HG02610 (cell line): Measurements from ENCODE around the gene TCF12.

Experiments used
- ATAC-seq: cut with Tn5 transposase; IDR thresholded peaks from one replicate; pipeline ENCODE4 v1.9.1; 2021; ENCODE audit warnings: mild to moderate bottlenecking, moderate library complexity; ENCODE audit not compliant: unreplicated experiment

TCF12 gene

DNA sequence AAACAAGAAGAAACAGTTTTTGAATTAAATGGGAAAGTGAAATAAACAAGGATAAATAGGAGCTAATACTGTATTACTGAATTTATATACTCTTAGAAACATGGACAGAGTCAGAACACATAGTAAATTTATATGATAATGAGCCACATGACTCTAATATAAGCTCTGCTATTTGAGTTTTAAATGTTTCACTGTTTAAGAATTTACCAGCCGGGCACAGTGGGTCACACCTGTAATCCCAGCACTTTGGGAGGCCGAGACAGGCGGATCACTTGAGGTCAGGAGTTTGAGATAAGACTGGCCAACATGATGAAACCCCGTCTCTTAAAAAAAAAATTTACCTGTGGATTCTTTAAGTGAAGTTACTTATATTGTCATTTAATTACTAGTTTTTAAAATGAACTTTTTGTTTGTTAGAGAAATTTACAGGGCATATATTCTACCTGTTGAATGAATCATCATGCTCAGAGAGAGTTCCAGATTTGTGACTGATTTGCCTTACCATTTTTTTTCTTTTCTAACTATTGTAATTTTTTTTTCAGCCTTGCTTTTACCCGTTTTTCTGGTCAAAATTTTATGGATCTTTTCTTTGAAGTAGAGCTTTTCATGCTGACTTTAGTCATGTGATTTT is 125.7 kb downstream of the TCF12 start:
- no peak for ATAC-seq

DNA sequence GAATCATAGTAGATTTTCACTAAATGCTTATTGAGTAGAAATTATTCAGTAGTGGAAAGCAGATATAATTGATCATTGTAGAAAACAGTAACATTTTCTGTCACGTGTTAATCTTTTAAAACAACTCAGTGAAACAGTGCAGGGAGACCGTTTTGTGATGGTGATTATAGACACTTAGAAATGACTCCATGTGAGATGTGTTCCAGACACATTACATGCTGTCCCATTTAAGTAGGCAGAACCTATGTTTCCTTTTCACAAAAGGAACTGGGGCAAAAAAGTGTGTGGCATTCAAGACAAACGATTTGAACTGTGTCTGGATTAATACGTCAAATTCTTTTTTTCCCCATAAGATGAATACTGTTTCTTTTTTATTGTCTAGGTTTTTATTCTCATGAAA is 126.5 kb downstream of the TCF12 start:
- no peak for ATAC-seq

DNA sequence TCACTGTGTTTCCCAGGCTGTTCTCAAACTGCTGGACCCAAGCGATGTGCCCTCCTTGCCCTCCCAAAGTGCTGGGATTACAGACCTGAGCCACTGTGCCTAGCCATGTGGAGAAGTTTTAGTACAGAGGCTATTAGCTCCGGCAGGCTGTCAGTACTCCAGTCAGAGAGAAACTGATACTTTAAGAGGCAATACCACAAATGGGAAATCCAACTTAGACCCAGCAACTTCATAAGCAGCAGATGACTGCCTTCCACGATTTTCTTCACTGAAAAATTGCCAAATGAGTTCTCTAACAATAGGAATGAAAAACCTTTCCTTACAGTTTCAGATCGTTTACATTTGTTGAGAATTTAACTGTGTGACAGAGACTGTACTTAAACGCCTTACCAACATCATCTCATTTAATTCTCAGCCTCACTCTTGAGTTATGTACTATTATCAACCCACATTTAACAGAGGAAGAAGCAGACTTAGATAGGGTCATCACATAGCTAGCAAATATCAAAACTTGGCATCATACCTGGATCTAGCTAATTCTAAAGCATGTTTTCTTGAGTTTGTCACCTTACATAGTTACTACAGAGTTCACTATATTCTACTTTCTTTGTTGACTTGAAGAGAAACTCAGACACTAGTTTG is 127.4 kb downstream of the TCF12 start:
- ATAC-seq, result peak; percentile 97

DNA sequence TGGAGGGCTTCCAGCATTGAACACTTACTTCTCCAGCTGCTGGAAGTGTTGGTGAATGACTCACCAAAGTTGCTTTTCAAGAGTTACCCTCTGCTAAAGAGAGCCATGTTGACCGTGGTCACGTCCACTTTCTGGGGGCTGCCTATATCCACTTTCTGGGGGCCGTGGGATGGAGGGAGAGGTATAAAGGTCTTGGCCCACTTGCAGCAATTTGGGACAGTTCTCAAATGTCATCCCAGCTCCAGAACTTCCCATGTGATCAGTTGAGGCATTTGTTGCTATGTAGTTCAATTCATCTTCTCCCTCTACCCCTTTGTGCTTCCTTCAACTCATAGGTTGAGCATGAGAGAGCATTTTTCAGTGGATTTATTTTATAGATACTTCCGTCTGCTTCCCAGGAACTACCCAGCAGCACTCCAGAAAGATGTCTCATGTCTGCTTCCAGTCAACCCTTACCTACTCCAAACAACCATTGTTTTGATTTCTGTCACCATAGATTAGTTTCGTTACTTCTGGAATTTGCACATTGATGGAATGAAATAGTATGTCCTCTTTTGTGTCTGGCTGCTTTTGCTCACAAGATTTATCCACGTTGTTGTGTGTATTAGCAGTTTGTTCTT is 130.6 kb downstream of the TCF12 start:
- no peak for ATAC-seq

DNA sequence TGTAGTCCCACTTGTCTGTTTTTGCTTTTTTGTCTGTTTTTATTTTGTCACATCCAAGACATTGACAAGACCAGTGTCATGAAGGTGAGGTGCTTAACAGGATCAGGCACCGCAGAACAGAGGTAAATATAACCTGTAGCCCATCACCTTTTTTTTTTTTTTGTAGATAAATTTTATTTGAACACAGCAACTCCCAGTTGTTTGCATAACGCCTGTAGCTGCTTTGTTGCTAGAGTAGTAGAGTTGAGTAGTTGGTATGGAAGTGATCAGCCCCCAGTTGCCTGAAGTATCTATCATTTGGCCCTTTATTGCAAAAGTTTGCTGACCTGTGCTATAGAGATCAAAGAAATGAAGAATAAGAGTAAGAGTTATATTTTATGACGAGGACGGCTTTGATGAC is 135.0 kb downstream of the TCF12 start:
- ATAC-seq, result no peak

DNA sequence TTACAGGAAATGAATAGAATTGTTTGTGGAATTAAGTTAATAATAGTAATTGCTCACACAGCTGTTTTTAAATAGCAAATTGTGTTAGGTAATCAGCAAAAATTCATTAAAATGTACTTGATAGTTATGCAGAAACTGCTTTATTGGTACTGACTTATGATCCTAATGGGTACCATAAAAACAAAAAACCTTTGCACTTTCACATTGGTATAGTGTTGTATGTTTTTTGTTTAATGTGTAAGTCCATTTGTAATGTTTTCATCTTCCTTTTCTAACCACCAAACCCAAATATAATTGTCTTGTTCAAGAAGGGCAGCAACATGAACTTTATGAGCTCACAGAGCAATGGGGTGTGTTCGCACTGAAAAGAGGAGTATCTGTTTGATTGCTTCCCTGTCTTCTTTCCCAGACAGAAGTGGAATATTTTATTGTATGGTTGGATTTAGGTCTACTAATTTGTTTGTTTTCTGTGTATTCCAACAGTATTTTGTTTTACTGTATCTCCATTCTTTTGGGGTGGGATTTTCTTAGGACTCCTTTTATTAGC is 135.8 kb downstream of the TCF12 start:
- no peak for ATAC-seq

DNA sequence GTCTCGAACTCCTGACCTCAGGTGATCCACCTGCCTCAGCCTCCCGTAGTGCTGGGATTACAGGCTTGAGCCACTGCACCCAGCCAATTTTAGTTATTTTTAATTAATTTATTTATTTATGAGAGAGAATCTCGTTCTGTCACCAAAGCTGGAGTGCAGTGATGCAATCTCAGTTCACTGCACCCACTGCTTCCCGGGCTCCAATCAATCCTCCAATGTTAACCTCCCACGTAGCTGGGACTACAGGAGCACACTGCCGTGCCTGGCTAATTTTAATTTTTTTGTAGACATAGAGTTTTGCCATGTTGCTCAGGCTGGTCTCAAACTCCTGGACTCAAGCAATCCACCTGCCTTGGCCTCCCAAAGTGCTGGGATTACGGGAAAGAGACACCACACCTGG is 137.9 kb downstream of the TCF12 start:
- ATAC-seq, result no peak

DNA sequence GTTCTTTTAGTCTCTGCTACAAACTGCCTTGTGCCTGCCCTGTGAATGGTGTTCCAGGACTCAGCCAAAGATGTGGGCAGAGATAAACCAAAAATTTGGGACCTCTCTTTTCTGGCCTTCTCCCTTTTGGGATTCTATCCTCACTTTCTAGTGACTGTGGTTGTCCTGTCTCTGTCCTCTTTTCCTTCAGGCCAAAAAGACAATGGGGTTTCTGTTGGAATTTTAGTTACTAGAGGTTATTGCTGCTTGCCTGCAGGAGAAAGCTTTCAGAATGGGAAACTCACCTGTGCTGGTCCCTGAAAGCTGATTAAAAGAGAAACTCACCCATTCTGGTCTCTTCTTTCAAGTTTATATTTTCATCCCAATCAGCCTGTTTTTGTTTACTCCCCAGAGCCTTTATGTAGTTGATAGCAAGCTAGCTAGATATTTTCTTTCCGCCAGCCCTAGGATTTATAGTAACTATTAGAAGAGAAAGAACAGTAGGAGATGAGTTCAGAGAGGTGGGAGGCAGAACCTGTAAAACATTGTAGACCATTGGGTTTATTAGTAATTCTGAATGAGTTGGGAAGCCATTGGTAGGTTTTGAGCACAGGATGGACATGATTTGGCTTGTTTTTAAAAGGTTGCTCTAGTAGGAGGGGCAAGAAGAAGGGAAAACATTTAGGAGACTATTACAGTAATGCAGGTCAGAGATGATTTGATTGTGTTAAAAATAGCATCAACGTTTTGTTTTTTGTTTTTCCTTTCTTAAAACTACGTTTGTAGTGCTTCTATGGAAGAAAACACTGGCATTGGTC is 138.9 kb downstream of the TCF12 start:
- ATAC-seq, result no peak

DNA sequence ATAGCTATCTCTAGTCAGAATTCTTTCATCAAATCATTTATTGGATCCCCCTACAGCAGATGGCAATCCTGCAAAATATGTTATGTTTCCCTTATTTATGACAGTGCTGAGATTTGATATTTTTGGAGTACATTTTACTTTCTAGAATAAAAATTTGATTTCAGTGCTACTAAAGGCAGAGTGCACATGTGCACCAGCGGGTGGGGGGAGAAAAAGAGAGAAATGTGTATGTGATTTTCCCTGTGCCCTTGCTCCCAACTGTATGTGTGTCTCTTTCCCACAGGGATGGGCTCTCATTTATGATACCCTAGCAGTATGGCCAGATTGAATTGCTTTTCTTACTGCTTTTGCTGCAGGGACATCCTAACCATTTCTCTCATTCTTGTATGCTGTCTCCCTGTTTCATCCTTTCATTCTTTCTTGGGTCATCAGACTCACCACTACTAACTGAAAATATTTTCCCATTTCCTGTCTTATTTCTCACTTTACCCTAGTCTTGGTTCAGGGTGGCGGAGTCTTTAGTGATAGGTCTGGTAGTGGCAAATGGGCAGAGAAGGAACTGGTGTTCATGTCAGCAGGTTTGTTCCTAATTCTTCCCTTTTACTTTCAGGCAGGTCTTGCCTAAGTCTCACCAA is 140.7 kb downstream of the TCF12 start:
- ATAC-seq, result no peak

DNA sequence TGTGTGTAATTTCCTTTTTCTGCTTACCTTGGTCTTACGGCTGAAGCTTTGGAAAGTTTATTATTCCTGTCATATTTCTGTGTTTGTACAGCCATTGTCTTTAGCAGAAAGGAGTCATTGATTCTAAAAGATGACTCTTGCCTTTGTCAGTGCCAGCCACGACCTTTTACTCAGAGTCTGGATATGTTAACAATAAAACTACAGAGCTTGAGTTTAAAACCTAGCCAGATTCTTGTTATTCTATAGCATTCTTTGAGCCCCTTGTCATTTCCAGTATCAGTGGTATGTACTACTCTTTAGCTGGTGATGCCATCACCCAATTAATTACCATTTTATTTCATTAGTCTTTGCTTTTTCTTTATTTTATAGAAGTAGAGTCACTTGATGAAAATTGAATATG is 142.4 kb downstream of the TCF12 start:
- ATAC-seq, result no peak

DNA sequence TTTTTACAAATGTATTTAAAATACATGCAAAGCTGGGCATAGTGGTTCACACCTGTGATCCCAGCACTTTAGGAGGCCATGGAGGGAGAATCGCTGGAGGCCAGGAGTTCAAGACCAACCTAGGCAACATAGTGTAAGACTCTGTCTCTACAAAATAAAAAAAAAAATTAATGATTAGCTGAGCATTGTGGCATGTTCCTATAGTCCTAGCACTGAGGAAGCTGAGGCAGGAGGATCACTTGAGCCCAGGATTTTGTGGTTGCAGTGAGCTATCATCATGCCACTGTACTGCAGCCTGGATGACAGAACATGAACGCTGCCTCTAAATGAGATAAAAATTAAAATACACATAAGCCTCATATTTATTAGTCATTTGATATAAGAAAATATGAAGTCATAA is 142.8 kb downstream of the TCF12 start:
- no peak for ATAC-seq

DNA sequence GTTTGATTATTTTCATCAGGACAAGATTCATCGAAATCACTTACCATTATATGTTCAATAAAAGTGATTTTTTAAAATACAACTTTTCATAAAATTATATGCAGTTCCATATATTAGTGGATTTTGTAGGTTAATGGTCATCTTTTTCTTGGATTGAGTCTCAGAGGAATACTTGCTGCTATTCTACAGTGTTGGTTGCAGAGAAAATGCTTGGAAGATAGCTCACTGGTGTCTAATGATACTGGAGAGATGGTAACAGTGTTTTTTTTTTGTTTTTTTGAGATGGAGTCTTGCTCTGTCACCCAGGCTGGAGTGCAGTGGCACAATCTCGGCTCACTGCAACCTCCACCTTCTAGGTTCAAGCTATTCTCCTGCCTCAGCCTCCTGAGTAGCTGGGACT is 143.3 kb downstream of the TCF12 start:
- ATAC-seq, result no peak

DNA sequence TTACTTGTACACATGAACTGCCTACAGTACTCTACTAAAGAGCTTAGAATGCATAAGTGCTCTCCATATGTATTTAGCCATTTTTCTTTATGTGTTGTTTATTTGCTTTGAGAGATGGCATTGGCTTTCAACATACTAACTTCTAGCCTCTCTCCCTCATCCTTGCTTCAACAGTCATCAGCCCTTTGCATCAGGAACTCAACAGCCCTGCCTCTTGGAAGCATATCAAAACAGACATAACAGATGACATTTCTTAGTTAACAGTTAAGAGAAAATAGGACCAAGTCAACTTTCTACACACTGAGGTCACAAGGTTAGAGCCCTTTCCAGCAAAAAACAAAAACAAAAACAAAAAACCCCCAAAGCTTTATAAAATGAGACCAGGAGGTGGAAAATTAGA is 145.6 kb downstream of the TCF12 start:
- no peak for ATAC-seq

DNA sequence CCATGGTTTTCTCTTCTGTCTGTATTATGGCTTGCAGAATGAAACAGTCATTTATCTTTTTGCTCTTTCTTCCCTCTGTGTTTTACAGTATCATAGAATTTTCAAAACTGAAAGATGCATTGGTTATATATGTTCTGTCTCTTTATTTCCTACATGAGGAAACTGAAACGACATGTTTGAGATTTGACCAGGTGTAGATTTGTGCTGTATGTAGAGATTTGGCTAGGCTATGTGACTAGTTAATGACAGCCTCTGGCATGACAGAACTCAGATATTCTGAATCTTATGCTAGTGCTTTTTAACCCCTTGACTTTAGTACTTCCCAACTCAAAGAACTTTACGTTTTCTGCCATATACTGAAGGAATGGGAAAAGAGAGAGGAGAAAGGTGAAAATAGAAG is 151.0 kb downstream of the TCF12 start:
- no peak for ATAC-seq

DNA sequence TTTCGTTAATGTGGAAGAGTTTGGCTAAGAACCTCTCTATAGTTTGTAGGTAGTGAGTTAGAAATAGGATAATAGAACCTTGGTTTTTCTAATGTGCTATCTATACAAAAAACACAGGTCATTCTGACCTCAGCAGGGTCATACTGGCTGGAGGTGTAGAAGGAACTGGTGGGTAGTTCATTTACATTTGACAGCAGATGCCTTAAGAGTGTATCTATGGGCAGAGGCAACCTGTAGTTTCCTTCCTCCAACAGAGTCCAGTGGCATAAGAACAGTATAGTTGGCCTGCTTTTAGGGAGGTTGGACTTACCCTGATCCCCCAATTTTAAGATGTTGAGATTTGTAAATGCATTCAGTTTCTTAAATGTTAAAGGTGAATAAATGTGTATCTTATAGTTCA is 152.2 kb downstream of the TCF12 start:
- ATAC-seq, result no peak

DNA sequence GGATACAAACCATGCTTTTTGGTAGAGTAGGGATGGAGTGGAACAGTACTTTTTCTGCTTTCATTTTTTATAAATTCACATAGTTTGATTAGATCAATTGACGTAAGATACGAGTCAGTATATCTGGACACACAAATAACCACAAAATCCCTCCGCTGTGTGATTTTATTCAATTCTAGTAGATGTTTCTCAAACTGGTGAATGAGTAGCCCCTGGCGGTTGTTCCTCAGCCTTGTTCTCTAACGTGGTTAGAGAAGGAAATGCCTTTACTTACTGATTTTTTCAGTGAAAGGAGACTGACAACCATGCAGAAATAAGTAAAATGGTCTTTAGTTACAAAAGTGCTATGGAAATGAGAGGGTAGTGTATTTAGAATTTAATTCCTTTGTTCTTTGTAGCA is 161.0 kb downstream of the TCF12 start:
- ATAC-seq, result peak; percentile 50

DNA sequence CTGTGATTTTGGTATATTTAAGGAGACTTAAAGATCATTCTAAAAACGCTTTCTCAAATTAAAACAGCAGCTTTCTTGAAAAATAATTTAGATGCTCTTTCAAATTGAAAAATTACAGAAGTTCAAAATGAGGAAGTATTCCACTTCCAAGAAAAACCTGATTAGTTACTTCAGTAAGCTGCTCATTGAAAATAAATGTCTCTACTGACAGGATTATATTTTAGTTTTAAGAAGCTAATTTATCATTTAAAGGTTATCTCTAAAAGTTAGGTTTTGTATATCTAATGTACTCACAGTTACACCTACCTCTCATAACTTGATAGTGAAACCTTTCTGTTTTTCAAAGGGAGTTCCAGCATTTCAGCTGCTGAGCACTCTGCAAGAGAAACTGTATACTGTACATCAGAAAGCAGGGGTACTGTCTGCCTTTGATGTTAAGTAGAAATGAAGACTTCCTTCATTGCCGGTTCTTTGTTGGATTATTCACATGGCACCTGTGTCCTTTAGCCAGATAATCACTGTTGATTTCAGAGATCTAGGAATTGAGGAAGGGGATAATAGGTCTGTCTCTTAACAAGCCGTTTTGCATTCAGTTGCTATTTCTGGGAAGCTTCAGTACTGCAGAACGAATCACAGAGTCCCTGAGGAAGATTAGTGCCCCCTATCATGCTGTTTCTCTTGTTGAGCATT is 161.6 kb downstream of the TCF12 start:
- no peak for ATAC-seq

DNA sequence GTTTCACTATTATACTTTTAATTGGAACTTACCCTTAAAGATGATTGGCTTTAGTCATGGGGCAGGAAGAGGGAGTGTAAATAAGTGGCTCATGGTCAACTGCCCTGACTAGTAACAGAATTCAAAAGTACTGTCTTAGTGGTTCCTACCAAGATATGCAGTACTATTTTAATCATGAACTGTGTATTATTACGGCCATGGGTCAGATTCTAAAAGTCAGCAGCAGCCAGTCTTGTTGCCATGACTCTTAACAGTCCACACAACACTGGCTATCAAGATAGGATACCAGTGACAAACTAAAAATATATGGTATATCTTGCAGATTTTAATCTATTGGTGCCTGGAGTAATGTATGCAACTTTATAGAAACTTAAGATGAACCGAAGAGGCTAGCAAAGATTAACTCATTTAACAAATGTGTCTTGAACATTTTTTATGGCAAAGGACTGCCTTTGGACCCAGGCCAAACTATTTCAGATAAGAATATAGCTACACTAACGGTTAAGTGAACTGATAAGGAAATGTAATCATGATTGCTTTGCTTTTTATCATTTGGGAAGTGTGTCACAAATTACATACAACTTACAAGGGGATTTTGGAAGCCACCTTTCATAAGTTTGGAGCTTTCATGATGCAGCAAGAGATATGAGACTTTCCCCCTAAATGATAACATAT is 163.7 kb downstream of the TCF12 start:
- no peak for ATAC-seq

DNA sequence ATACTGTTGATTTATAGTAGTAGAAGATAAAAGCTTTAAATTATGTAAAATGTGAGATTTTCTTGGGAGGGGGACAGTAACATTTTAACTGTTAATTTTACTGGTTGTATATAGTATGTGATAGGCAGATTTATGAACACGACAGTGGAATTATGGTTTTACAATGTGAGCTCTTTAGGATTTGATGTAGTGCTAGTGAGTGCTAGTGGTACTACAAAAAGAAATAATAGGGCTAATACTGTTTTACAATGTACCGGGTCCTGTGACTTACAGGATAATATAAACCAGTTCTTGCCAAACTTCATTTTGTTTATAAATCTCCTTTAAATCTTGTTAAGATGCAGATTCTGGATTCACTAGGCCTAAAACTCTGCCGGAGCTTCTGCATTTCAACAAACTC is 165.7 kb downstream of the TCF12 start:
- ATAC-seq, result no peak

DNA sequence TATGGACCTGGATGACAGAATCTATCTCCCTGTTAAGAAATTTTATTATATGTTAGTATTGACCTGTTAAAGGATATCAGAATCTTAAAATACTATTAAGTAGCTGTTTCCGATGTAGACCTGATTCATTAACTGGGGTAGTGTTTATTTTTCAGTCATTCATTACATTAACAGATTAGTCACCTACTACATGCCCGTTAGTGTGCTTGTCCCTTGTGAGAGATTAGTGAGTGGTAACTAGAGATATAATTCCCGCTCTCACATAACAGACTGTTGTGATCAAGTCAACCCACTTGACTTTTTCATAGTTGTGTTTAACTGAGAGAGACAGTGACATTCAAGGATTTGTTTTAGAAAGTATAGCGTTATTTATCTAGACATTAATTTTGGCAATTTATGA is 166.8 kb downstream of the TCF12 start:
- ATAC-seq, result no peak
